Regular cardiac myocyte (primary cell): Measurements from ENCODE around the gene TSPO. TPM values are rescaled to one million over a fixed set of nuclear protein-coding genes. Genes with fewer than 3 reads are reported as not detected.

Source experiments
- total RNA-seq: library from RNA; depleted of rRNA; stranded (reverse); fragments of >200 nt; gene quantifications from 2 replicates; pipeline ENCODE4 v1.2.3, GENCODE V29; 2014

Gene TSPO
- 234 and 311 TPM in 2 replicates for total RNA-seq

DNA sequence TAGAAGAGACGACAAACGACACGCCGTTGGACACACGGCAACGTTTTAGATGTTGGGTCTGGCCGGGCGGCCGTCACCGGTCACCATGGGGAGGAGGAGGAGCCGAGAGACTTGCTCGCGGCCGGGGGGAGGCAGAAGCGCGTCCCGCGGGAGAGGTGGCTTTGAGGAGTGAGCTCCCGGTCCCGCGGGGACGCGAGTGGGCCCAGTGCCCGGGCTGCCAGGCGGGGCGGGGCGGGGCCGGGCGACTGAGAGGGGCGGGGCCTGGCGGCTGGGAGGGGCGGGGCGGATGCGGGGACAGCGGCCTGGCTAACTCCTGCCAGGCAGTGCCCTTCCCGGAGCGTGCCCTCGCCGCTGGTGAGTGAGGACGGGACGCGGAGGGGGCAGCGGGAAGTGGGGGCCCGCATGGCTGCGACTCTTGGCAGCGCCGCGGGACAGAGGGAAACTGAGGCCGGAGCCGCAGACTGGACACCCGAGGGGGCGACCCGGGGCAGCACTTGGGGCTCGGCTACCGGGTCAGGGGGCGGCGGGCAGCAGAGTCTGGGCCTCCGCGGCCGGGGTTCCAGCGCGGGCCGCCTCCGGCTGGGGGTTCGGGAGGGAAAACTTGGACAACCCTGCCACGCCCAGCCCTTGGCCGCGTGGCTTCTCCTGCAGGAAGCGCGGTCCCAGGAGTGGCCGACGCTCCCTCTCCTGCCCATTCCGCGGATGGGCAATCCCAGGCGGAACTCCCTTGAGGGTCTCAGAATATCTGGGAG is at the start of gene TSPO:
TSS of gene TSPO (plus strand) at position 309 of the 752 bp plus-strand sequence. CDS start 7,680 bp downstream, outside the sequence.

DNA sequence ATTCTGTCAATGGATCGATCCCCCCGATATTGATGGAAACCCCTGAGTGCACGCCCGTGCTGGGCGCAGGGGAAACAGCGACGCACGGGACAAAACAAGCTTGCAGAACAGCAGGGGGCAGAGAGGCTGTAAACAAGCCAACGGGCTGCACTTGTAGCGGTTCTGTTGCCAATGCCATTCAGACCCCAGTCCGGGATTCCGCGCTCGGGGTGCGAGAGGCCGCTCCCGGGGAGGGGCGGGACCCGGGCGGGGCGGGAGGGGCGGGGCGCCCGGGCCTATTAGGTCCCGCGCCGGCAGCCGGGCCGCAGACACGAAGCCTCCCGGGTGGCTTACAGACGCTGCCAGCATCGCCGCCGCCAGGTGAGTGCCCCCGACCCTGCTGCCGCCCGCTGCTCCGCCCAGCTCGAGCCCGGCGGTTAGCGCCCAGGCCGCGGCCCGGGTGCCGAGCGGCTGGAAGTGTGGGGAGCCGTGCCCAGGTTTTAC is 40.9 kb upstream of the TSPO start, which contains the start of gene BIK:
TSS of gene BIK (plus strand) at position 307 of the 483 bp plus-strand sequence. CDS start 13,273 bp downstream, outside the sequence.

GRCh38 chr22:43142880-43143562 is 8.3 kb upstream of the TSPO start, which contains the start of gene MCAT:
Gene MCAT (minus strand): TSS chr22:43143398. CDS start chr22:43143348, 50 bp downstream.

DNA sequence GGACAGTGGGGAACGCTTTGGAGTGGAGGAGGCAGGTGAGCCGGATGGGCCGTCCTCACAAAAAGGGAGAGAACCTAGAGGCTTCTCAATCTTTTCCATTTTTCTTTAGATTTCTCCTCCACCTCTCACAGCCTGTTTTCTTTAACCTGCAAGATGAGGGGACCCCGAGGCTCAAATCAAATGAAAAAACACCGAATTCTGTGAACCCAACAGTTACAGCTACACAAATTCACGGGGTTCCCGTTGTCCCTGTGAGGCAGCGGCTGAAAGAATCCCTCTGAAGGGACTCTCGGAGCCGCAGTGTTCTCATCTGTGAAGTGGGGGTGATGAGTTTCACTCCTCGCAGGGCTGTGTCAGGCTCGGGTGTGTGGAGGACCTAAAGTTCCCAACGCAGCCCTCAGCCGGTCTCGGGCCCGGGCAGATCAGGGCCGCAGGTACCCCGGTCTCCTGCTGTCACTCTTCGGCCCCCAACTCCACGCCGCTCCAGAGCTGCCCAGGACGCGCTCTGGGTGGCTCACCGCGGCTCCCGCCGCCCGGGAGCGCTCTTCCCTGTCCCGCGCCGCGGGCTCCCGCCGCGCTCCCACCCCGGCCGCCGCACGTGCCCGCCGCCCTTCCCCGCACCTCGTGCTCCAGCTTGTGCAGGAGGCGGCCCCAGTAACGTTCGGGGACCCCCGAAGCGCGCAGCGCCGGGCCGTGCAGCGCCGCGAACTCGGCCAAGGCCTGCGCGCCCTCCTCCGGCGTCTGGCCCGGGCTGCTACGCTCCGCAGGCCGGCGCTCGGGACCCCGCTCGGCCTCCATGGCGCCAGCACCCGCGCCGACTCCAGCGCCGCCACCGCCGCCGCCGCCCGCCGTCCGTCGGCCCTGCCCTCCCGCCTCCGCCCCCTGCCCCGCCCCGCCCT is 35.2 kb downstream of the TSPO start, which contains the start of gene TTLL12:
TSS of gene TTLL12 (minus strand) at position 863 of the 899 bp plus-strand sequence. CDS start at position 798, 65 bp downstream.

Other genes starting within 250 kb of the TSPO start
- gene PACSIN2, start 136.4 kb upstream of the TSPO start, total RNA-seq = 47.9 and 58.9 TPM in 2 replicates
- gene TTLL1, start 62.2 kb upstream of the TSPO start, total RNA-seq = 9.8 and 16.6 TPM in 2 replicates
- gene BIK, start 40.8 kb upstream of the TSPO start, total RNA-seq = under 0.01 TPM in 1 of 2 replicates, not detected in the other
- gene MCAT, start 8.2 kb upstream of the TSPO start, total RNA-seq = 9.9 and 12.7 TPM in 2 replicates
- 29.0 and 51.4 TPM in 2 replicates for gene TTLL12, start 35.6 kb downstream of the TSPO start, total RNA-seq
- under 0.01 TPM in 1 of 2 replicates, not detected in the other for gene SCUBE1, start 191.8 kb downstream of the TSPO start, total RNA-seq